HuH-7.5 (cell line): ENCODE measurements around the gene TENM4.

ENCODE experiments used
- DNase-seq: peaks from one replicate; pipeline ENCODE4 v3.0.0; 2011; ENCODE audit warnings: low spot score

The TENM4 gene

GRCh38 chr11:79418241-79418640, 22.6 kb downstream of the TENM4 start:
- DNase-seq = no peak

- DNase-seq = no peak
These were observed 23.5 kb downstream of the TENM4 start for GRCh38 chr11:79417069-79417920.

GRCh38 chr11:79415912-79416311, 24.9 kb downstream of the TENM4 start:
- no peak for DNase-seq

GRCh38 chr11:79415411-79415810, 25.4 kb downstream of the TENM4 start:
- DNase-seq = no peak

- no peak for DNase-seq
These were observed 26.0 kb downstream of the TENM4 start for GRCh38 chr11:79414644-79415317.

- no peak for DNase-seq
These were observed 26.8 kb downstream of the TENM4 start for GRCh38 chr11:79414041-79414440.

- DNase-seq = no peak
These were observed 27.6 kb downstream of the TENM4 start for GRCh38 chr11:79413268-79413667.

- DNase-seq = no peak
These were observed 28.1 kb downstream of the TENM4 start for GRCh38 chr11:79412761-79413160.

GRCh38 chr11:79409330-79409729, 31.5 kb downstream of the TENM4 start:
- DNase-seq = no peak

- DNase-seq = no peak
These were observed 34.5 kb downstream of the TENM4 start for GRCh38 chr11:79406376-79406775.

GRCh38 chr11:79404806-79405205, 36.0 kb downstream of the TENM4 start:
- no peak for DNase-seq

GRCh38 chr11:79404325-79404724, 36.5 kb downstream of the TENM4 start:
- DNase-seq = no peak

GRCh38 chr11:79403839-79404238, 37.0 kb downstream of the TENM4 start:
- no peak for DNase-seq

GRCh38 chr11:79402912-79403311, 37.9 kb downstream of the TENM4 start:
- no peak for DNase-seq

GRCh38 chr11:79400717-79401330, 40.0 kb downstream of the TENM4 start:
- no peak for DNase-seq

- DNase-seq = no peak
These were observed 40.6 kb downstream of the TENM4 start for GRCh38 chr11:79400206-79400605.

- no peak for DNase-seq
These were observed 43.6 kb downstream of the TENM4 start for GRCh38 chr11:79397252-79397651.

GRCh38 chr11:79396674-79397073, 44.2 kb downstream of the TENM4 start:
- no peak for DNase-seq

GRCh38 chr11:79396001-79396400, 44.8 kb downstream of the TENM4 start:
- no peak for DNase-seq

- no peak for DNase-seq
These were observed 47.3 kb downstream of the TENM4 start for GRCh38 chr11:79393362-79394043.

- no peak for DNase-seq
These were observed 48.7 kb downstream of the TENM4 start for GRCh38 chr11:79392161-79392560.

GRCh38 chr11:79390923-79391322, 49.9 kb downstream of the TENM4 start:
- no peak for DNase-seq

GRCh38 chr11:79390477-79390876, 50.4 kb downstream of the TENM4 start:
- DNase-seq = no peak
